Non-pigmented ciliary epithelial cell (primary cell): ENCODE results near the gene IL17D.
"Not testable (repeated sequence)": the region's sequence is repeated elsewhere in the genome, so short reads cannot be mapped to it uniquely, and the experiment has no call there.

Source experiments
- DNase-seq: peaks from one replicate; pipeline ENCODE4 v3.0.0-alpha.2; 2010; ENCODE audit warnings: low read depth

Gene IL17D

DNA sequence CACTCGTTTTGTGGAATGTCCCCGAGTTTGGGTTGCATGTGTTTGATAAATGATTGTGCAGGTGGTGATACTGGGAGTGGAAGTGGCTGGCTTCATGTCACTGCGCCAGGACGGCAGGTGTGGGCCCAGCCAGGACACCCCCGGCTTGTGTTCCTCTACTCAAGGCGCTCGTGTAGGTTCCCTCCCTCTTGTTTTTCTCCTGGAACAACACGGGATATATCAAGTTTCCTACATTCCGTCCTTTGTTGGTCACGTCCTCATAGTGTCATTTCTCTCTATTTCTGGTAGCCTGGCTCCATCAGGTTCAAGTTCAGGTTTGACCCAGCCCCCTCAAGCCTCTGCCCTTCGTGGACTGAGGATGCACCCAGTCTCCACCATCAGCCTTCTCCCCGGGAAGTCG, 16.3 kb downstream of the IL17D start:
- DNase-seq = no peak

DNA sequence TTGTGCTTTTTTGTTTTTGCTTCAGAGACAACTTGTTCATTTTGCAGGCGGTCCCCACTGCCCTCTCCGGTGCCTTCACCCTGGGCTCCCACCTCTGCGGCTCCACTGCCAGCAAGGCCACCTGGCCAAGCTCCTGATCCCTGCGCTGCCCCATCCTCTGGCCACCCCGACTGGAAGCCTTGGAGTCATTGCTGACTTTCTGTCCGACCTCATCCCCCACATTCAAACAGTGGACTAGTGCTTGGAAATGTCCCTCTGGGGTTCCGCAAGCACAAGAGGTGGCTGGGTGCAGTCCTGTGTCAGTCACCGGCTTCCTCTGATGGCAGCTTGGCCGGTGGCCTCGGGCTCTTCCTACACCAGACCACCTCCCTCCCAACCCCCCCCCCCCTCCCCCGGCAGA, 17.0 kb downstream of the IL17D start:
- DNase-seq = no peak

DNA sequence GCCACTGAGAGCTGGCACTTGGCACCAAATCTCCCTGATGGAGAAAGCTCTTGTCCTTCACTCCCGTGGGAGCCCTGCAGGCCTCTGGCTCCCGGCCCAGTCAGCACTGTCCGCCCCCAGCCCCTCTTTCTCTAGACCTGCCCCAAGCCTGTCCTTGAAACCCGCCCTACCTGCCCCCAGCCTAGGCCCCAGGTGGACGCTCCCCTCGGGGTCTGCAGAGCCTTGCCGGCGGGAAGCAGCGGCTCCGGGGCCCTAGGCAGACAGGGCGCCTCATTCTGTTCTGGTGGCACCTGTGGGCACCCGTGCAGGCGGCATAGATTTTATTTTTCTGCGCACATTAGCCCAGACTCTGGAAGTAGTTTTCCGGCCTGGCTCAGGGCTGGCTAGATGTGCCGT, 17.6 kb downstream of the IL17D start:
- no peak for DNase-seq

DNA sequence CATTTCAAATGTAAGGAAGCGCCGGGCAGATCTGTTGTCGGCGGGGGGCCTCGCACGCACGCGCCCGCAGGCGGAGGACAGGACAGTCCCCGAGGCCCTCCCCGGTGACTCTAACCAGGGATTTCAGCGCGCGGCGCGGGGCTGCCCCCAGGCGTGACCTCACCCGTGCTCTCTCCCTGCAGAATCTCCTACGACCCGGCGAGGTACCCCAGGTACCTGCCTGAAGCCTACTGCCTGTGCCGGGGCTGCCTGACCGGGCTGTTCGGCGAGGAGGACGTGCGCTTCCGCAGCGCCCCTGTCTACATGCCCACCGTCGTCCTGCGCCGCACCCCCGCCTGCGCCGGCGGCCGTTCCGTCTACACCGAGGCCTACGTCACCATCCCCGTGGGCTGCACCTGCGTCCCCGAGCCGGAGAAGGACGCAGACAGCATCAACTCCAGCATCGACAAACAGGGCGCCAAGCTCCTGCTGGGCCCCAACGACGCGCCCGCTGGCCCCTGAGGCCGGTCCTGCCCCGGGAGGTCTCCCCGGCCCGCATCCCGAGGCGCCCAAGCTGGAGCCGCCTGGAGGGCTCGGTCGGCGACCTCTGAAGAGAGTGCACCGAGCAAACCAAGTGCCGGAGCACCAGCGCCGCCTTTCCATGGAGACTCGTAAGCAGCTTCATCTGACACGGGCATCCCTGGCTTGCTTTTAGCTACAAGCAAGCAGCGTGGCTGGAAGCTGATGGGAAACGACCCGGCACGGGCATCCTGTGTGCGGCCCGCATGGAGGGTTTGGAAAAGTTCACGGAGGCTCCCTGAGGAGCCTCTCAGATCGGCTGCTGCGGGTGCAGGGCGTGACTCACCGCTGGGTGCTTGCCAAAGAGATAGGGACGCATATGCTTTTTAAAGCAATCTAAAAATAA, 18.2 kb downstream of the IL17D start:
- no peak for DNase-seq

DNA sequence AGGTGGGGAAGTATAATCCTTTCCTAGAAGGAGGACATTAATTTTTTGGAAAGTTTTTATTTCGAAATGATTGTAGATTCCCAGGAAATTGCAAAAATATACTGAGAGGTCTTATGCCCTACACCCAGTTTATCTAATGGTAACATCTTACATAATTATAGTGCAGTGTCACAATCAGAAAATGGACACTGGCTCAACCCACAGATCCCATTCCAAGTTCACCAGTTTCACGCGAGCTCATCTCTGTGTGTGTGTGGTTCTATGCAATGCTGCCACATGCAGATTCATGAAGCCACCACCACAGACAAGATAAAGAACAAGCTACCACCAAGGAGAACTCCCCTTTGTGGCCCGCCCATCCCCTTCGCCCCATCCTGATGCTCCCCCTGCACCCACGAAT, 24.4 kb downstream of the IL17D start:
- DNase-seq = no peak

DNA sequence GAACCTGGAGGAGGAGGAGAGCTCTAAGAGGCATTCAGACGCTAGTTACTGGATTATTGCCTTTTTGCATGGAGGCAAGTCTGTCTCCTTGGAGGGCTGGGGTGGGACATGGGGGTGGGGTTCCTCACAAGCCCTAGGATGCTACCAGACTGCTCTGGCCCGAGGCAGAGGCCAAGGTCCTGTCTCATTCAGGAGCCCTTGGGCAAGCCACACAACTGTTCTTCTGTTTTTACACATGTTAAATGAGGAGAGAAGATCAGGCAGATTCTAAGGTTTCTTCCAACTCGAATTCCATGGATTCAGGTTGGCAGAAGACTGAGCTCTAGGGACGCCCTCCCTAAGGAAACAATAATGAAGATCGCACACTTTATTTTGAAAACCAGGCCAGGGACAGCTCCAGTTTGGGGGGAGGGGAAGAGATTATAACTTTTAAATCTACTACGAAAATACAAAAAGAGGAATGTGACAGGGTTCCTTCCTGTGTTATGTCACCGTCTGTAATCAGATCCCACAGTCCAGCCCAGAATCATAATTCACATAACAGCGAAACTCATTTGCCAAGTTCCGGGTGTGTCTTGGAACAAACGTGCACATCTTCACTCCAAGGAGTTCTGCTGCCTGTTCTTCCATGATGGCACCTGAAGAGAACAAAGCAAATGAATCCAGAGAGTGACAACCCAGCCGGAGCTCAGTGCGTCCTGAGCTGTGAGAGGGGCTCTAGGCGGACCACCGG, 25.2 kb downstream of the IL17D start:
- DNase-seq = no peak

DNA sequence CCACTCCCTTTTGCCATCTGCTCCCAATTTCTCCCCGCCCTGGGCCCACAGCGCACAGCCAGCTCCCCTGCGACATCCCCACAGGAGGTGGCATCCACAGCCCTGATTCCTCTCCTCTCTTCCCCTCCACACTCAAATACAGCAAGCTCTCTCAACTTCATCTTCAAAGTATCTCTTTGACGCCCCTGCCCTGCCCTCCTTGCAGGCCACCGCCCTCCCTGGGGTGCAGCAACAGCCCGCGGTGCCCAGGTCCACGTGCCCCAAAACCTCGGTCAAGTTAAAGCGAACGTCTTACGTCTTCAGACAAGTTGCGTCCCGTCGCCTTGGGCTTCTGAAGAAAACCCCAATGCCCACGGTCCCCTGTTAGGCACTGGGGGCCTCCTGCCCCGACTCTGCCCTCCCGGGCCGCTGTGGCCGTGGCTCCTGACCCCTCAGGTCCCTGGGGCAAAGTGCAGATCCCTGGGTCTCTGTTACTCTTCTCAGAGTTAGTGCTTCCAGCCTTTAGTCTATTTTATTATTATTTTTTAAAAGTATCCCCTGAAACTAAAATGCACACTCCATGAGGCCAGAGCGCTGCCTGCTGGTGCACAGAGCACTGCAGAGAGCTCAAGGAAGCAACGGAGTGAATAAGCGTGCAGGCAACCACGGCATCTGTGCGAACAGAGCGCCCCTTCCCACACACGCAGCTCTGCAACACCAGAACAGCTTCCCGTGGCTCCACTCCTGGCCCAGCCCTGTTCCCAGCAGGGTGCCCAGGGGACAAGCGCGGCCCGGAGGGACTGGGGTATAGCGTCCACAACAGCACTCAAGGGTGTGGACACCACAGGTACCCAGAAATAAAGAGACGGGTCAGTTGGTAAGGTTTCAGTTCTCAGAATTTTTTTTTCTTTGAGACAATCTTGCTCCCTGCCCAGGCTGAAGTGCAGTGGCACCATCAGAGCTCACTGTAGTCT, 26.4 kb downstream of the IL17D start:
- no peak for DNase-seq

DNA sequence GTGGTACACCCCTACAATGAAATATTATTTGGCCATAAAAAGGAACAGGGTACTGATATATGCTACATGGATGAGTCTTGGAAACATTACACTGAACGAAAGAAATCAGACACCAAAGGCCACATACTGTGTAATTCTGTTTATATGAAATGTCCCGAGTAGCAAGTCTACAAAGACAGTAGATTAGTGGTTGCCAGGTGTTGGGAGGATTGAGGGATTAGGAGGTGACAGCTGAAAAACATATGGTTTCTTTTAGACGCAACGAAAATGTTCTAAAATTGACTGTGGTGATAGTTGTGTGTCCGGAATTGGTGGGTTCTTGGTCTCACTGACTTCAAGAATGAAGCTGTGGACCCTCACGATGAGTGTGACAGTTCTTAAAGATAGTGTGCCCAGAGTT, 35.1 kb downstream of the IL17D start:
- DNase-seq = no peak

DNA sequence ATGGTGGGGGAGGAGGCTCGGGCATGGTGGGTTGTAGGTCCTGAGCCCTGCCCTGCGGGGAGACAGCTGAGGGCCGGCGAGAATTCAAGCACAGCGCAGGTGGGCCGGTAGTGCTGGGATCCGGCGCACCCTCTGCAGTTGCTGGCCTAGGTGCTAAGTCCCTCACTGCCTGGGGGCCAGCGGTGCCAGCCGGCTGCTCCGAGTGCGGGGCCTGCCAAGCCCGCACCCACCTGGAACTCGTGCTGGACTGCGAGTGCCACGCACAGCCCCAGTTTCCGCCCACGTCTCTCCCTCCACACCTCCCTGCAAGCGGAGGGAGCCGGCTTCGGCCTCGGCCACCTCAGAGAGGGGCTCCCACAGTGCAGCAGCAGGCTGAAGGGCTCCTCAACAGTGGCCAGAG, 36.5 kb downstream of the IL17D start:
- no peak for DNase-seq

DNA sequence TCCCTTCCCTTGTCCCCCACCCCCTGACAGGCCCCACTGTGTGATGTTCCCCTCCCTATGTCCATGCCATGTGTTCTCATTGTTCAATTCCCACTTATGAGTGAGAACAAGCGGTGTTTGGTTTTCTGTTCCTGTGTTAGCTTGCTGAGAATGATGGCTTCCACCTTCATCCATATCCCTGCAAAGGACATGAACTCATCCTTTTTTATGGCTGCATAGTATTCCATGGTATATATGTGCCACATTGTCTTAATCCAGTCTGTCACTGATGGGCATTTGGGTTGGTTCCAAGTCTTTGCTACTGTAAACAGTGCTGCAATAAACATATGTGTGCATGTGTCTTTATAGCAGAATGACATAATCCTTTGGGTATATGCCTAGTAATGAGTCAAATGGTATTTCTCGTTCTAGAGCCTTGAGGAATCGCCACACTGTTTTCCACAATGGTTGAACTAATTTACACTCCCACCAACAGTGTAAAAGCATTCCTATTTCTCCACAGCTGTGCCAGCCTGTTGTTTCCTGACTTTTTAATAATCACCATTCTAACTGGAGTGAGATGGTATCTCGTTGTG, 40.4 kb downstream of the IL17D start:
- DNase-seq = not testable (repeated sequence)

DNA sequence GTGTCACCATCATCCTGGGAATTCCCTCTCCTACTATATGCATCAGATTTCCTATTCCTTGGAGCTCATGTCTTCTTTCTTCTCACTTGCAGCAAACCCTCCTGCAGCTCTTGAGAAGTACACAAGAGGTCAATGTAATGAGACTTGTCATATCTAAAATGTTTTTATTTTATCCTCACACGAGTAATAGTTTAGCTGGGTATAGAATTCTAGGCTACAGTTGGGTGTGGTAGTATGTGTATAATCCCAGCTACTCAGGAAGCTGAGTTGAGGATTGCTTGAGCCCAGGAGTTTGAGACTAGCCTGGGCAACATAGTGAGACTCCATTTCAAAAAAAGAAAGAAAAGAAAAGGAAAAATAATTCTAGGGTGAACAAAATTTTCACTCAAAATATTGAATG, 45.9 kb downstream of the IL17D start:
- no peak for DNase-seq

DNA sequence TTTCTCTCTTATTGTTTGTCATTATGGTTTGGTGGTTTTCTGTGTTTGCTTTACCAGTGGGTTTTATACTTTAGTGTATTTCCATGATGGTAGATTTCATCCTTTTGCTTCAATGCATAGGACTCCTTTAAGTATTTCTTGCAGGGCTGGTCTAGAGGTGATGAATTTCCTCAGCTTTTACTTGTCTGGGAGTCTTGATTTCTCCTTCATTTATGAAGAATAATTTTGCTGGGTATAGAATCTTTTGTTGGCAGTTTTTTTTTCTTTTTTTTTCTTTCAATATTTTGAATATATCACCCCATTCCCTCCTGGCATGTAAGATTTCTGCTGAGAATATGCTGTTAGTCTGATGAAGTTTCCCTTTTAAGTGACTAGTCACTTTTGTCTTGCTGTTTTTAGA, 50.5 kb downstream of the IL17D start:
- no peak for DNase-seq

DNA sequence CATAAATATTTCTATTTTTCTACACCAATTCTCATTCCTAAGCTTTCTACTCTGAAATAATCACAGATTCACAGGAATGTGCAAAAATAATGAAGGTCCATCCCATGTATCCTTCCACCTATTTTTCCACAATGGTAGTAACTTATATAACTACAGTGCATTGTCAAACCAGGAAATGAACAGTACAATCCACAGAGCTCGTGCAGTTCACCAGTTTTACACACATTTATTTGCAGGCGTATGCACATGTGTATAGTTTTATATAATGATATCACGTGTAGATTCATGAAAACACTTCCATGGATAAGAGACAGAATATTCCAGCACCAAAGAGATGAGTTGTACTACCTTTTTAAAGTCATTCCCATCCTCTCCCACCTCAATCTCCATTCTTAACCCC, 57.4 kb downstream of the IL17D start:
- no peak for DNase-seq

DNA sequence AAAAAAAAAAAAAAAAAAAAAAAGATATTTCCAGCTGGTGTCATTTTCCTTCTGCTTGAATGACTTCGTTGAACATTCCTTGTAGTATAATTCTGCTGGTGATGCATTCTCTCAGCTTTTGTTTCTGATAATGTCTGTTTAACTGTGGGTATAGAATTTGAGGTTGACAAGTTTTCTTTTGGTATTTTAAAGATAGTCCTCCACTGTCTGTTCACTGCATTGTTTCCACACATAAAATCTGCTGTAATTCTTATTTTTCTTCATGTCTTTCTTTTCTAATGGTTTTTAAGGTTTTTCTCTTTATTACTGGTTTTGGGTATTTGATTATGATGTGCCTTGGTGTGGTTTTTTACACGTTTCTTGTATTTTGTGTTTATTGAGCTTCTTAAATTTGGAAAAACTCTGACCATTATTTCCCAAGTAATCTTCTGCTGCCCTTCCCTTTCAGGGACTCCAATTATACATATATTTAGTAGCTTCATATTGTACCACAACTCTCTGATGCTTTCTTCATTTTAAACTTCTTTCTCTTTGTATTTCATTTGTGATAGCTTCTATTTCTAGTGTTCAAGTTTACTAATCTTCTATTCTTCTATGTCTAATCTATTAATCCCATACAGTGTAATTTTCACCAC, 63.9 kb downstream of the IL17D start:
- no peak for DNase-seq

DNA sequence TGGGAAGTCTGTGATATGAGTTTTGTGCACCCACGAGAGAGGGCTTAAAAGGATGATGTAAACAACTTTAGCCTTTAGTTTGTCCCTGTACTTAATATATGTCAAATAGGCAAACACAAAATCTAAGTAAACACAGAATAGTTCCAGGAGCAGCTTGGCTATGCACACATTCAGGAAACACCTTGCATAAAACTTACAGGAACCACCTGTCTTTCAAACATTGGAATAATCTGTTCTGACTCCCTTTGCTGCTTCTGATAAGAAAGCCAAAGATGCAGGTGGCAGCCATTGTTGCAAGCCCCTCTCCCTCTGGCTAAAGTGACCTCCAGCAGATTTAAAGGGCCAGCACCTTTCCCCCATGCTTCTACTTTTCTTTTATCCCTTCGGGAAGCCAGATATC, 65.6 kb downstream of the IL17D start:
- no peak for DNase-seq

DNA sequence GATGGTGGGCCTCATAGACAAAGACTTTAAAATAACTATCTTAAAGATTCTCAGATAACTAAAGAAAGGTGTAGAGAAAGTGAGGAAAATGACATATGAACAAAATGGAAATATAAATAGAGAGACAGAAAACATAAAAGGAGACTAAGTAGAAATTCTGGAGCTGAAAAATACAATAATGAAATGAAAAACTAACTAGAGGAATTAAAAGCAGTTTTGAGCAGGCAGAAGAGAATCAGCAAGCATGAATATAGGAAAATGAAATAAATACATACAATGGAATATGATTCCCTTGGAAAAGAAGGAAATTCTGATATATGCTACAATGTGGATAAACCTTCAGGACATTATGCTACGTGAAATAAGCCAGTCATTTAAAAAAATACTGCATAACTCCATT, 66.3 kb downstream of the IL17D start:
- no peak for DNase-seq
